ENCODE measurements around the gene ABLIM1.

The ABLIM1 gene

GRCh38 chr10:114437473-114438292 is 220.4 kb downstream of the ABLIM1 start:
- no peak for DNase-seq

GRCh38 chr10:114436941-114437340 is 221.1 kb downstream of the ABLIM1 start:
- DNase-seq = no peak

GRCh38 chr10:114432566-114433093 is 225.4 kb downstream of the ABLIM1 start:
- no peak for DNase-seq

DNA sequence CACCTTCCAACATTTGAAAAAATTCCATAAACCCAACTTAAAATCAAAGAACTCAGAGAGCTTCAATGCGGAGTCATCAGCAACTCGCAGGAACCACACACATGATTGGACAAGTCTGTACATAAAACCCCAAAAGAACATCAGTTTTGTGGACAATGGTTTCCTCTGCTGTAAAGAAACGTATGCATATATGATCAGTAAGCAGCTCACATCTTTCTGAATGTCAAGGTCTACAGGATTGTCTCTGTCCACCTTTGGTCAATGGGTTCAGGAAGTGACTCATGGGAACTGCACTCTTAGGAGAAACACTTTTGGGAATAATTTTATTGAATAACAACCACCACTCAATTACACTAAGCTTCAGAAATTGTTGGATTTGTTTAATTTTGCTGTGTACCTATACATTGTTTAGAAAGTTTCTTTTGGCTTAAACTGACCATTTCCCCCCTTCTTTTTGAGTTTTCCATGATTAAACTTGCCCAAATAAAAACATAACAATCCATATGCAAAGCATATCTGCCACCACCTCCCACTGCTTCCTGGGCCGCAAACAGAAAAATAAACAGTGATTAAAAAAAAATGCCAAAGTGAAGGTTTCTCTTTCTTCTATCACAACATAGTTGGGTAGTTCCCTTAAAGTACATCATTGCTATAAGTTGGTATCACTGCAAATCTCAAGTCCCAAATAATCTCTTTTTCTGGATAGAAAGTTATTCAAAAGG is 226.5 kb downstream of the ABLIM1 start:
- no peak for DNase-seq

- DNase-seq = no peak
Measured at GRCh38 chr10:114430688-114431413, 227.2 kb downstream of the ABLIM1 start.

DNA sequence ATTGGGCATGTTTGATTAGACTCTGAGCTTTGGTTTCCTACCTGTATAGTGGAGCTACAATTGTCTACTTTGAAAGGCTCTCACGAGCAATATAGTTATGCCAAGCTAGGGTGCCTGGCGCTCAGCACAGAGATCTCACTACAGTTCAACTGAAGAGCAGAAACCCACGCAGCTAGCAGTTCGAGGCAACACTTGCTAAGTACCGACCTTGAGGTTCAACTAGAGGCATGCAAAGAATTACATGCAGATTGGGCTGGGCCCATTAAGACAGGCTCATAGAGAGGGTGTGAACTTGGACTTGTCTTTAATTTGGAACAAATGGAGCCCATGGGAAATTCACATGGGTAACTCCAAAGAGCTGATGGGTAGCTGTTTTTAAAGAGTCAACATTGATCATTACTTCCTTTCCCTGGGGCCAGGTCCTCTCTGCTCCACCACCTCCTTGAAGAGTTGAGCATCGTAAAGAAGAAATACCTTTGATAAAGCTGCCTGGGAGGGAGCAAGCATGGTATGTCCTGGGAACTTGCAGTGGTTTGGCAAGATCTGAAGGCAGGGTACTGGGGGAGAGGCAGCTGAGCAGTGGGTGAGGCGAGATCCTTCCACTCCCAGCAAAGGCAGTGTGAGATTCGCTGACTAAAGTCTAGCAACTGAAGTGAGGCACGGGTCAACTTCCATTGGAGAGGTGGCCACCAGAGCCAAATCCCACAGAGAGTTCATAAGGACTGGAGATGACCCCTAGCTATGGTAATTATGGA is 228.3 kb downstream of the ABLIM1 start:
- DNase-seq = no peak

DNA sequence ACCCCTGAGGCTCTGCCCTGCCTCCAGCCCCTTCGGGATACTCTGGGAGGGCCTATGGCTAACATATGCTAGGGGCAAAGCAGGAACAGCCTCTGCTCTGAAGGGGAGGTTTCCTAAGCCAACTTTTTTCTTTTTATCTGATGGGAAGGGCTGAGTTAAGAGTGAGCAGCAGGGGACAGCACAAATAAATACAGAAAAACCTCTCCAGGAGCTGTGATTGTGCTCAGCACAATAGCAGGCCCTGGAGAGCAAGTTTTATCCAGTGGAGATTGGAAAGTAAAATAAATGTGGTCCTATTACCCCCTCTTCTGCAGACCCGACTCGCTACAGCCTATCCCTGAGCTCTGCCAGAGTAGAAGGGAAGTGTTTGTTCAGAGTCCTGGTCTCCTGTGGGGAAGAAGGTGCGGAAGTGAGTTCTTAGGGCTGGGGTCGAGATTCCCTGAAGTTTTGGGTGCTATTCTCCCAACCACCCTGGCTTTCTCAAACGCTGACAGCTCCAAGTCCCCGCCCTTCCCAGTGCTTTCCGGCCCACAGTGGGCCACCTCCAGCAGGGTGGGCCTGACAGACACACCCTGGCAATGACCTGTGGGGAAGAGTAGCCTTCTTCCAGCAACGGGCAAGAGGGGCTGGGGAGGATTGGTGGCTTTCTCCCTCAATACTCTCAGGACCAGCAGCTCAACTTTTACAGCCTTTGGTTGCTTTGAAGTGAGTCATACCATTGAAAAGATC is 230.8 kb downstream of the ABLIM1 start:
- no peak for DNase-seq

GRCh38 chr10:114426476-114426875 is 231.6 kb downstream of the ABLIM1 start:
- no peak for DNase-seq

DNA sequence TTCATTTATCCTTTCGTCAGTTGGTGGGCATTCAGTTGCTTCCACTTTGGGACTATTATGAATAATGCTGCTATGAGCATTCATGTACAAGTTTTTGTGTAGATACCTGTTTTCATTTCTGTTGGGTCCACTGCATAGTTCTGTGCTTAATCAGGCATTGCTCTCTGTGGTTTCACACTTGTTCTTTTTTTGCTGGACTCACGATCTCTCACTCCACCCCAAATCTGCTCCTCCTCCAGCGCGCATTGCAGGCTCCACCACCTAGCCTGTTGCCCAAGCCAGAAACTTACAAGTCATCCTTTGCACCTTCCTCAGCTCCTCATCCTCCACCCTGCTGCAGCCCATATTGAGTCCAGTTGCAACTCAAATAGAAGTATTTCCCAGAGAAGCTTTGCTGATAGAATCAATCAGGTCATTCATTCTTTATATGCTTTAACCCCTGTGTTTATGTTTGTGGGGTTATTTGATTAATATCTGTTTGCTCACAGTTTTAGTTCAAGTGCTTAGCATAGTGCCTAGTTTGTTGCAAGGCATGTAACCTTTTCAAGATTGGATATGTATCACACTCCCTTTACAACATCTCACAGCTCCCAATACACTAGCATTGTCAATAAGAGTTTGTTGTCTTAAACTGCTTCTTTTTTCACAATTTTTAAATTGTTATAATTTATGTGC is 237.1 kb downstream of the ABLIM1 start:
- no peak for DNase-seq

- DNase-seq = no peak
Measured at GRCh38 chr10:114418109-114418508, 240.0 kb downstream of the ABLIM1 start.

DNA sequence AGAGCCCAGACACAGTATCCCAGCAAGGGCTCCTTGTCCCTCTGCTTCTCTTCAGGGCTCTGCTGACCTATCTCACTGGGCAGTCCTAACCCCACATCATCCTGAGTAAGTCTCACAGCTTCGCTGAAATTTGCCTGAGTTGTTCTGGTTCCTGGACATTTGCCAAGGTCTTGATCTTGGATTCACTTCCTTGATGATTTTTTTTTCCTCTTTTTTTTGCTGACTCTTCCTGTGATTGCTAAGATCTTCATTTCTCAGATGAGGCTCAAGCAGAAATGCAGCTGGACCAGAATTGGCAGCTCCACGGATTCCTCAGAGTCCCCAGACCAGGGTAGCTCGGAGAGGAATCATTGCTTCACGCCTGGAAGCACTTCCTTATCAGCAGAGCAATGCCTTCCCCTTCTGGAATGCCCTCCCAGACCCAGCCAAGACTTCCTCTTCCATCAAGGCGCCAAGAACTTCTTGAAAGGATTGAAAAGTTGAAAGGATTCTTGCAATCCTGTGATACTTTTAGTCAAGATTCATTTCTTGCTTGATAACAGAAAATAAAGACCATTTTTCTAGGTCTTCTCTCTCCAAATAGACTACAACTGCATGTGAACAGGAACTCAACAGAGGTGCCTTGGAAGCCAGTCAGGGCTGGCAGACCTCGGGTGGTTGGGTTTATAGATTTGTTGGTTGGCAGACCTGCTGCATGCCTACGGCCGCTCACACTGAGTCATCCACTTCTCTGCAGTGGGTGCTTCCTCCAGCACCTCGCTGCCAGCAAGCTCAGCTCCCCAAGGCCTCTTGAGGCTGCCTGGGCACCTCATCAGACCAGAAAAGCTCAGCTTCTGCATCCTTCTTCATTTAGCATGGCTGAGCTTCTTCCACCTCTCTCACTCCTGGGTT is 244.9 kb downstream of the ABLIM1 start:
- peak; percentile 80 for DNase-seq

- no peak for DNase-seq
Measured at GRCh38 chr10:114408968-114409444, 249.1 kb downstream of the ABLIM1 start.

GRCh38 chr10:114408112-114408967 is 249.7 kb downstream of the ABLIM1 start:
- no peak for DNase-seq

- no peak for DNase-seq
Measured at GRCh38 chr10:114406455-114406854, 251.6 kb downstream of the ABLIM1 start.

GRCh38 chr10:114405011-114405350 is 253.1 kb downstream of the ABLIM1 start:
- DNase-seq = no peak

DNA sequence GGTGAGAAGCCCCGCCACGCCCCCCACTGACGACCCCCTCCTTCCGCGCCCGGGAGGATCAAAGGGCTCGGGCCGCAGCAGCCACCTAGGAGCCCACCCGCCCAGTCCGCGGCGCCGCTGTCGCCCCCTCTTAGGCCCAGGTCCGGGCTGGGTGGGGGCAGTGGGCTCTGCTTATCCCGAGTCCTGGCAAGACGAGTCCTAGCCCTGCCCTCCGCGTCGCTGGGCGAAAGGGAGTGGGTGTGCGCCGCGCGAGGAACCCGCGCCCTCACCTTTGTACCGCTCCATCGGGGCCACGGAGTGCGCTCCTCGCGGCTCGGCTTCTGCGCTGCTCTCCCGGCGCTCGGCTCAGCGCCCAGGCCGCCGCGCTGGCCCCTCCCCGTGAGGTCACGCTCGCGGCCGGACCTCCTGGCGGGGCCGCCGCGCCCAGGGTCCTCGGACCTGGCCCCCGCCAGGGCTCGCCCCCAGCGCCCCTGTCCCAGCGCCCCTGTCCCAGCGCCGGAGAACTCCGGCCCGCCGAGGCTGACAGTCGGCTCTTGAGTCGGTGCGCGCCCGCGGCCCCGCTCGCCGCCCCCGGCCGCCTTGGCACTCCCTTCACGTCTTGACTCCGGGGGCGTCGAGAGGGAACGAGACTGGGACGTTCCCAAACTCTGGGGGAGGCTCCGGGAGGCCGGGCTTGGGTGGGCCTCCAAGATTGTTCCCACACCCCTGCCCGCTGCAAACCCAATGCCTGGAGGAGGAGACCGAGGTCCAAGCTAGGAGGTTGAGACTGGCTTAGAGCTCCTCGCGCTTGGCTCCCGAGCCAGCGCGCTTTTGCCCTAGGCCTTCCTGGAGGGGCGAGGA is 253.7 kb downstream of the ABLIM1 start, which contains the start of gene AFAP1L2:
AFAP1L2 (minus strand) TSS at position 332 of the 840 bp plus-strand sequence; CDS start at position 285, 47 bp downstream.
- DNase-seq = peak; percentile 24

- DNase-seq = no peak
Measured at GRCh38 chr10:114403541-114404161, 254.4 kb downstream of the ABLIM1 start.

Measured in kidney glomerular epithelial cell (primary cell).